Endothelial cell of umbilical vein (primary cell): ENCODE measurements around the gene PLLP. TPM values are rescaled to one million over a fixed set of nuclear protein-coding genes. Genes with fewer than 3 reads are reported as not detected.

Experiments used
- BruUV-seq: library from RNA; stranded (reverse); fragments of 400-500 nt; replicated peaks from 2 replicates; lab custom pipeline; 2021; lab: Mats Ljungman, UMichigan
- CTCF ChIA-PET: fragments of 300-600, 350-600 bp; sonication (Branson Sonifier 250); formaldehyde crosslinking; loops from one replicate; lab custom pipeline; 2021; ENCODE audit warnings: antibody characterized with exemption, inconsistent platforms; lab: Charles Lee
- POLR2A ChIA-PET: fragments of 300-600, 350-600 bp; sonication (Branson Sonifier 250); formaldehyde crosslinking; loops from one replicate; lab custom pipeline; 2021; ENCODE audit warnings: antibody characterized with exemption, inconsistent platforms; lab: Charles Lee
- DNase-seq: peaks from one replicate; pipeline ENCODE4 v3.0.0-alpha.2; 2011; ENCODE audit warnings: low read depth, low spot score
- FAIRE-seq: peaks from 2 replicates; lab custom pipeline; 2011; peaks lifted over from hg19 to GRCh38; lab: Jason Lieb, UNC
- H2AFZ ChIP-seq: 2 replicates; pipeline ENCODE4 v1.6.0; 2012; ENCODE audit warnings: low read depth, low read length, control low read depth, inconsistent platforms
- H3K27ac ChIP-seq: 2 replicates; pipeline ENCODE4 v1.5.1; 2011; ENCODE audit warnings: low read depth, mild to moderate bottlenecking, control low read depth, low read length, moderate library complexity; ENCODE audit not compliant: insufficient read depth
- H3K27me3 ChIP-seq, 2 experiments: 2 replicates each; pipeline versions ENCODE4 v1.6.0 to v1.6.1; 2011; ENCODE audit warnings: low read length in 2 of 2, mixed read lengths in 1 of 2; ENCODE audit not compliant: control insufficient read depth in 2 of 2, insufficient read depth in 2 of 2
- H3K36me3 ChIP-seq, 2 experiments: 2 replicates in 1 of 2; 3 replicates in 1 of 2; pipeline ENCODE4 v1.5.1; 2011; ENCODE audit warnings: low read length in 2 of 2, mild to moderate bottlenecking in 1 of 2, moderate library complexity in 1 of 2; ENCODE audit not compliant: control insufficient read depth in 2 of 2, insufficient read depth in 2 of 2; ENCODE audit errors: extremely low read depth in 1 of 2
- H3K4me1 ChIP-seq: 3 replicates; pipeline ENCODE4 v1.5.1; 2011; ENCODE audit warnings: mild to moderate bottlenecking, low read length; ENCODE audit not compliant: control insufficient read depth, insufficient read depth; ENCODE audit errors: extremely low read depth
- H3K4me2 ChIP-seq: 2 replicates; pipeline ENCODE4 v1.6.1; 2011; ENCODE audit warnings: low read length, control low read depth, mixed read lengths; ENCODE audit not compliant: insufficient read depth
- H3K4me3 ChIP-seq, 3 experiments: fragments of 200-600 bp in 1 of 3; sonication (generic), shearing (Covaris generic) in 1 of 3; replicated peaks in 1 of 3; 2 replicates each; pipeline ENCODE4 v1.5.1; 2011 to 2016; ENCODE audit warnings: control low read depth in 3 of 3, low read length in 3 of 3, mild to moderate bottlenecking in 2 of 3, inconsistent platforms in 1 of 3, low read depth in 1 of 3, moderate library complexity in 1 of 3; ENCODE audit not compliant: insufficient read depth in 1 of 3
- H3K79me2 ChIP-seq: 2 replicates; pipeline ENCODE4 v1.6.0; 2012; ENCODE audit warnings: low read length, inconsistent platforms; ENCODE audit not compliant: control insufficient read depth, insufficient read depth
- H3K9ac ChIP-seq: replicated peaks from 2 replicates; pipeline ENCODE3; 2011; ENCODE audit warnings: low read length, control low read depth; ENCODE audit not compliant: insufficient read depth; ENCODE audit errors: extremely low read depth
- H3K9me1 ChIP-seq: replicated peaks from 3 replicates; pipeline ENCODE4 v1.6.0; 2011; ENCODE audit warnings: mild to moderate bottlenecking, low read length; ENCODE audit not compliant: control insufficient read depth, insufficient read depth; ENCODE audit errors: extremely low read depth
- H3K9me3 ChIP-seq: replicated peaks from 2 replicates; pipeline ENCODE4 v1.5.1; 2012; ENCODE audit warnings: low read length, inconsistent platforms; ENCODE audit not compliant: control insufficient read depth, insufficient read depth
- H4K20me1 ChIP-seq: replicated peaks from 2 replicates; pipeline ENCODE3; 2011; ENCODE audit warnings: mild to moderate bottlenecking, low read length; ENCODE audit not compliant: control insufficient read depth, insufficient read depth; ENCODE audit errors: extremely low read depth
- EZH2 ChIP-seq: IDR thresholded peaks from 2 replicates; pipeline ENCODE4 v1.6.1; 2012; ENCODE audit warnings: borderline replicate concordance, low read depth, mild to moderate bottlenecking, moderate library complexity, low read length, inconsistent platforms; ENCODE audit not compliant: severe bottlenecking
- FOS ChIP-seq: IDR thresholded peaks from 2 replicates; pipeline ENCODE4 v1.6.1; 2011; ENCODE audit warnings: mild to moderate bottlenecking, low read length, moderate library complexity, borderline replicate concordance; ENCODE audit not compliant: insufficient read depth
- GATA2 ChIP-seq: IDR thresholded peaks from 2 replicates; pipeline ENCODE4 v1.7.0; 2011; ENCODE audit warnings: low read depth, mild to moderate bottlenecking, moderate library complexity, mixed read lengths, low read length; ENCODE audit not compliant: insufficient read length, insufficient read depth
- JUN ChIP-seq: IDR thresholded peaks from 2 replicates; pipeline ENCODE4 v1.6.1; 2011; ENCODE audit warnings: borderline replicate concordance, low read depth; ENCODE audit not compliant: insufficient read length, insufficient read depth
- MYC ChIP-seq: IDR thresholded peaks from one replicate; pipeline ENCODE4 v1.6.1; 2011; ENCODE audit warnings: mild to moderate bottlenecking, low read depth, low read length
- POLR2A ChIP-seq: IDR thresholded peaks from 2 replicates; pipeline ENCODE4 v1.6.1; 2012; ENCODE audit warnings: low read depth, mild to moderate bottlenecking, control low read depth, low read length
- POLR2AphosphoS5 ChIP-seq: IDR thresholded peaks from 2 replicates; pipeline ENCODE4 v1.6.1; 2012; ENCODE audit warnings: low read depth, mild to moderate bottlenecking, control low read depth, low read length, moderate library complexity; ENCODE audit not compliant: insufficient read depth
- dilution Hi-C: fragments of 300-500 bp; cut with MboI; formaldehyde crosslinking; loops from one replicate; pipeline ENCODE4 v1.15.0; 2019; ENCODE audit warnings: low sequenced_read_pairs; ENCODE audit not compliant: extremely low pct_ligation_motif_present
- intact Hi-C: fragments of 100-400 bp; cut with micrococcal nuclease; formaldehyde crosslinking; loops from one replicate; pipeline ENCODE4 v1.10.0; 2022
- polyA plus RNA-seq, 4 experiments: library from polyadenylated mRNA; depleted of rRNA in 3 of 4; stranded (reverse) in 3 of 4; unstranded in 1 of 4; fragments of >200 nt; gene quantifications; 2 replicates each; pipeline versions ENCODE4 v1.2.1 to v1.2.3, GENCODE V29; 2011 to 2012; ENCODE audit warnings: missing spikeins in 1 of 4
- total RNA-seq: library from RNA; stranded (reverse); gene quantifications from 2 replicates; pipeline ENCODE4 v1.2.3, GENCODE V29; 2021
- TF ChIP-seq, protein P1 (sequence below): IDR thresholded peaks from 2 replicates; pipeline ENCODE4 v1.6.1; 2011; ENCODE audit not compliant: insufficient read depth, insufficient read length
- TF ChIP-seq, protein P2 (sequence below), 2 donors: IDR thresholded peaks; 1 replicate in 1 of 2; 2 replicates in 1 of 2; pipeline ENCODE4 v1.5.1; 2011; ENCODE audit warnings: low read length in 2 of 2, mild to moderate bottlenecking in 2 of 2, moderate library complexity in 2 of 2, control low read depth in 1 of 2, inconsistent platforms in 1 of 2, low read depth in 1 of 2; ENCODE audit not compliant: insufficient read depth in 1 of 2; ENCODE audit errors: extremely low read depth in 1 of 2

The PLLP gene
- total and polyA plus RNA-seq, 2 donors (not counting 3 experiments of a cell fraction or from before 2014, with no cell fraction given), result 4.4 to 14.4 TPM

DNA sequence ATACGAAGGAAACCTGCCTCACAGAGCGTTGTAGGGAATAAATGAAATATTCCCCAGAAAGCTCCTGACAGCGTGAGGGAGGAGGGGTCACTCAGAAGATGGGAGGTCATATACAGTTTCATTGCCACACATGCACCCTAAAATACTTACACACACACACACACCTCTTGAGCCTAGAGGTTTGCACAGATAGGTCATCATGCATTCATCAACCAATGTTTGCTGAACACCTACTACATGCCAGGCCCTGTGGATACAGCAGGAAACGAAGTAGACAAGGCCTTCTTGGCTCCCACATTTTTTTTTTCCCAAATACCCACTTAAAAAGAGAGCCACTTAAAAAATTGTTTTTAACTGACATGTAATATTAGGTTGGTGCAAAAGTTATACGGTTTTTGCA, 907 bp upstream of the PLLP start:
- no peak overlapping the region for H3K9ac ChIP-seq
- no peak overlapping the region for H2AFZ ChIP-seq
- peaks cover 9% of the 10 kb centered on the region for H3K4me1 ChIP-seq
- no peak for TF ChIP-seq POLR2AphosphoS5
- TF ChIP-seq MYC, result no peak
- no peak for TF ChIP-seq EZH2
- no peak for TF ChIP-seq JUN
- no peak for TF ChIP-seq POLR2A
- TF ChIP-seq, protein P1, sequence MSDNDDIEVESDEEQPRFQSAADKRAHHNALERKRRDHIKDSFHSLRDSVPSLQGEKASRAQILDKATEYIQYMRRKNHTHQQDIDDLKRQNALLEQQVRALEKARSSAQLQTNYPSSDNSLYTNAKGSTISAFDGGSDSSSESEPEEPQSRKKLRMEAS, result no peak
- TF ChIP-seq FOS, result no peak
- TF ChIP-seq GATA2, result no peak
- TF ChIP-seq, protein P2, sequence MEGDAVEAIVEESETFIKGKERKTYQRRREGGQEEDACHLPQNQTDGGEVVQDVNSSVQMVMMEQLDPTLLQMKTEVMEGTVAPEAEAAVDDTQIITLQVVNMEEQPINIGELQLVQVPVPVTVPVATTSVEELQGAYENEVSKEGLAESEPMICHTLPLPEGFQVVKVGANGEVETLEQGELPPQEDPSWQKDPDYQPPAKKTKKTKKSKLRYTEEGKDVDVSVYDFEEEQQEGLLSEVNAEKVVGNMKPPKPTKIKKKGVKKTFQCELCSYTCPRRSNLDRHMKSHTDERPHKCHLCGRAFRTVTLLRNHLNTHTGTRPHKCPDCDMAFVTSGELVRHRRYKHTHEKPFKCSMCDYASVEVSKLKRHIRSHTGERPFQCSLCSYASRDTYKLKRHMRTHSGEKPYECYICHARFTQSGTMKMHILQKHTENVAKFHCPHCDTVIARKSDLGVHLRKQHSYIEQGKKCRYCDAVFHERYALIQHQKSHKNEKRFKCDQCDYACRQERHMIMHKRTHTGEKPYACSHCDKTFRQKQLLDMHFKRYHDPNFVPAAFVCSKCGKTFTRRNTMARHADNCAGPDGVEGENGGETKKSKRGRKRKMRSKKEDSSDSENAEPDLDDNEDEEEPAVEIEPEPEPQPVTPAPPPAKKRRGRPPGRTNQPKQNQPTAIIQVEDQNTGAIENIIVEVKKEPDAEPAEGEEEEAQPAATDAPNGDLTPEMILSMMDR (IDR thresholded peaks at IDR 0.05; ENCODE audit: extremely low read depth in 1 of 2, insufficient read depth in 1 of 2, low read depth in 1 of 2, low read length in 2 of 2), result no peak
- no peak overlapping the region for H3K4me2 ChIP-seq
- H3K4me3 ChIP-seq, result no peak overlapping the region
- no peaks in the 10 kb centered on the region for H3K27me3 ChIP-seq
- no peak for FAIRE-seq
- no peaks in the 10 kb centered on the region for H3K9me1 ChIP-seq
- intact Hi-C loops, result loop anchor here (2.0 kb wide), 2 partner anchors 19 to 41 kb away; partner anchors contain the start of gene ARL2BP
- no peak overlapping the region for H3K27ac ChIP-seq
- H3K36me3 ChIP-seq, result no peaks in the 10 kb centered on the region
- no peak for DNase-seq
- POLR2A ChIA-PET, result no interaction called here
- CTCF ChIA-PET, result interaction anchor here (1.1 to 1.5 kb wide), 2 partner anchors 15 to 40 kb away, joined by 3 to 4 read pairs; partner anchors contain the start of gene ARL2BP
- no peaks in the 10 kb centered on the region for H4K20me1 ChIP-seq
- no peaks in the 10 kb centered on the region for H3K79me2 ChIP-seq
- no TSS peak for BruUV-seq
- no peaks in the 10 kb centered on the region for H3K9me3 ChIP-seq
- dilution Hi-C loops, result no loop called here
